ENCODE results near the gene CNOT6.

CNOT6 gene

DNA sequence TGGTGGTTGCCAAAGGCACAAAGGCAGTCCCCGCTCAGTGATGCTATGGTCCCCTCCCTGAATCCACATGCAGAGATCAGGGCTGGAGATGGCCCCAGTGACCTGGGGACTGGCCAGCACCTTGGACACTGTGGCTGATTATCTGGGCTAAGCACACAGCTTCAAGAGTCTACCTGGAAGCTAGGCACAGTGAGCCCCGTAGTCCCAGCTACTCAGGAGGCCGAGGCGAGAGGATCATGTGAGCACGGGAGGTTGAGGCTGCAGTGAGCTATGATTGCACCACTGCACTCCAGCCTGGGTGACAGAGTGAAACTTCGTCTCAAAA is 105.4 kb downstream of the CNOT6 start:
- TF ChIP-seq CTCF (conservative IDR thresholded peaks at IDR 0.05; ENCODE audit: low read depth, low read length), result no peak
- H3K9ac ChIP-seq, result no peak overlapping the region

DNA sequence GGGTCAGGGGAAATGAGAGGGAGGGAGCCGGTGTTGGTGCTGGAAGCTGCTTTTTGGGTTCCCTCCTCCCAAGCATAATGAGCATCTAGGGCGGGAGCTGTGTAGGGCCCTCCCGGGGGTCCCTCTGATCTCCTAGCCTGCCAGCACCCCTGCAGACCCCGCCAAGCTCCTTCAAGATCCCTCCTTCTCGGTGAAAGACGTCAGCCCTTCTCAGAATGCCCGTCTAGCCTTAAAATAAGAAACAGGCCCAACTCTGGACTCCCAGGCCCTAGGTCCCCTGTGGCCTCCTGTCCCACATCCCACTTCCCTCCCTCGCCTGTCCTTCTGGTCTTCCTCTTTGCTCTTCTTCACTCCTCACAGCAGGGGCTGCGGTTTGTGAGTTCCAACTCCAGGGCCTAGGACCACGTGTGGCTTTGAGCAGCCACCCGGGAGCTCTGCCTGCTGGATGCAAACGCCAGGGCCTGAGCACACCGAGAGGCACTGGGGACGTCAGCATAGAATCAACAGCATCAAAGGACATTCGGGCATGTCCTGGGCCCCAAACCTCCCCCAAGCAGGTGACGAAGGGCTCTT is 105.9 kb downstream of the CNOT6 start:
- H2AFZ ChIP-seq (ENCODE audit: low read depth), result no peak overlapping the region
- H3K27me3 ChIP-seq (ENCODE audit: insufficient read depth, low read depth), result no peaks in the 10 kb centered on the region; the same call in 1 of the 2 replicates
- H3K4me1 ChIP-seq (ENCODE audit: low read depth, poor library complexity, severe bottlenecking), result no peaks in the 10 kb centered on the region
- H3K79me2 ChIP-seq (ENCODE audit: insufficient read depth, low read depth), result no peaks in the 10 kb centered on the region
- no peak for TF ChIP-seq CTCF (conservative IDR thresholded peaks at IDR 0.05; ENCODE audit: low read depth, low read length)
- no peaks in the 10 kb centered on the region for H3K36me3 ChIP-seq (ENCODE audit: insufficient read depth)
- H4K20me1 ChIP-seq (ENCODE audit: insufficient read depth), result no peaks in the 10 kb centered on the region
- no peak overlapping the region for H3K9ac ChIP-seq
- H3K4me2 ChIP-seq, result no peak overlapping the region
- H3K4me3 ChIP-seq (IDR thresholded peaks at IDR 0.05; ENCODE audit: insufficient read depth, low read depth, low read length), result no peak overlapping the region
- no peak overlapping the region for H3K27ac ChIP-seq

More for the DNA sequence above, 105.4 kb downstream of the CNOT6 start:
- no peaks in the 10 kb centered on the region for H3K79me2 ChIP-seq (ENCODE audit: insufficient read depth, low read depth)
- no peak overlapping the region for H3K27ac ChIP-seq
- no peaks in the 10 kb centered on the region for H3K36me3 ChIP-seq (ENCODE audit: insufficient read depth)
- no peak overlapping the region for H2AFZ ChIP-seq (ENCODE audit: low read depth)
- no peak overlapping the region for H3K4me2 ChIP-seq
- H4K20me1 ChIP-seq (ENCODE audit: insufficient read depth), result no peaks in the 10 kb centered on the region
- H3K27me3 ChIP-seq (ENCODE audit: insufficient read depth, low read depth), result no peaks in the 10 kb centered on the region; the same call in 1 of the 2 replicates
- no peaks in the 10 kb centered on the region for H3K4me1 ChIP-seq (ENCODE audit: low read depth, poor library complexity, severe bottlenecking)
- H3K4me3 ChIP-seq (IDR thresholded peaks at IDR 0.05; ENCODE audit: insufficient read depth, low read depth, low read length), result no peak overlapping the region

DNA sequence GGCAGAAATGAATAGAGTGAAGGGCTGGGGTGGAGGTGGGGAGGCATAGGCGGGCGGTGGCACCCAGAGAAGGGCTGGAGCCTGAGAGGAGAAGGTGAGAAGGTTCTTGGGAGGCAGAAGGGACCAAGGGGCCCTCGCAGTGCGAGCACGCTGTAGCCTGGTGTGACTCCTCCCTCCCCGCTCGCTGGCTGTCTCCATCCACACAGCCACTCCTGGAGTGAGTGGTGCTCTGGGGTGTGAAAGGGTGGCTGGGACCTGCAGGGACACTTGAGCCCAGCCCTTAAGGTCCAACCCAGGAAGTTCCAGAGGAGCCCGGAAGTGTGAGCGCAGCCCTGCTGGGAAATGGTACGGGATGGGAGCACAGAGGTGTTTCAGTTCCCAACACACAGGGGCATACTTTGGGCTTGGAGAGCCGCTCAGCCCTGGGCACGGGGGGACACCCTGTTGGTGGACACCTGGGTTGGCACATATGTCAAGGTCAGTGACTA is 106.4 kb downstream of the CNOT6 start:
- Histone ChIP-seq H3K4me2 (no peak overlapping the region), H3K27ac (no peak overlapping the region), H3K79me2 (ENCODE audit: insufficient read depth, low read depth) (no peaks in the 10 kb centered on the region), H4K20me1 (ENCODE audit: insufficient read depth) (no peaks in the 10 kb centered on the region), H3K27me3 (ENCODE audit: insufficient read depth, low read depth) (no peaks in the 10 kb centered on the region; the same call in 1 of the 2 replicates), H3K4me1 (ENCODE audit: low read depth, poor library complexity, severe bottlenecking) (no peaks in the 10 kb centered on the region), H3K36me3 (ENCODE audit: insufficient read depth) (no peaks in the 10 kb centered on the region), H2AFZ (ENCODE audit: low read depth) (no peak overlapping the region), H3K9ac (no peak overlapping the region), H3K4me3 (IDR thresholded peaks at IDR 0.05; ENCODE audit: insufficient read depth, low read depth, low read length) (no peak overlapping the region)
- TF ChIP-seq CTCF (conservative IDR thresholded peaks at IDR 0.05; ENCODE audit: low read depth, low read length), result no peak

GRCh38 chr5:180601591-180602480 is 107.7 kb downstream of the CNOT6 start:
- H3K4me3 ChIP-seq (IDR thresholded peaks at IDR 0.05; ENCODE audit: insufficient read depth, low read depth, low read length), result no peak overlapping the region
- H3K36me3 ChIP-seq (ENCODE audit: insufficient read depth), result no peaks in the 10 kb centered on the region

More at GRCh38 chr5:180601591-180602480, 107.7 kb downstream of the CNOT6 start:
- H4K20me1 ChIP-seq (ENCODE audit: insufficient read depth), result no peaks in the 10 kb centered on the region
- no peaks in the 10 kb centered on the region for H3K79me2 ChIP-seq (ENCODE audit: insufficient read depth, low read depth)
- TF ChIP-seq CTCF (conservative IDR thresholded peaks at IDR 0.05; ENCODE audit: low read depth, low read length), result no peak
- H3K9ac ChIP-seq, result no peak overlapping the region
- H3K4me1 ChIP-seq (ENCODE audit: low read depth, poor library complexity, severe bottlenecking), result no peaks in the 10 kb centered on the region
- no peaks in the 10 kb centered on the region; the same call in 1 of the 2 replicates for H3K27me3 ChIP-seq (ENCODE audit: insufficient read depth, low read depth)
- no peak overlapping the region for H2AFZ ChIP-seq (ENCODE audit: low read depth)
- no peak overlapping the region for H3K27ac ChIP-seq
- no peak overlapping the region for H3K4me2 ChIP-seq

All from KMS-11 (cell line).